GM19023 (cell line): Measurements from ENCODE around the gene AKR1C1.
"Not testable (repeated sequence)": the region's sequence is repeated elsewhere in the genome, so short reads cannot be mapped to it uniquely, and the experiment has no call there.

Experiments
- ATAC-seq: cut with Tn5 transposase; IDR thresholded peaks from one replicate; pipeline ENCODE4 v1.9.1; 2021; ENCODE audit warnings: mild to moderate bottlenecking, moderate library complexity; ENCODE audit not compliant: unreplicated experiment

Gene AKR1C1

DNA sequence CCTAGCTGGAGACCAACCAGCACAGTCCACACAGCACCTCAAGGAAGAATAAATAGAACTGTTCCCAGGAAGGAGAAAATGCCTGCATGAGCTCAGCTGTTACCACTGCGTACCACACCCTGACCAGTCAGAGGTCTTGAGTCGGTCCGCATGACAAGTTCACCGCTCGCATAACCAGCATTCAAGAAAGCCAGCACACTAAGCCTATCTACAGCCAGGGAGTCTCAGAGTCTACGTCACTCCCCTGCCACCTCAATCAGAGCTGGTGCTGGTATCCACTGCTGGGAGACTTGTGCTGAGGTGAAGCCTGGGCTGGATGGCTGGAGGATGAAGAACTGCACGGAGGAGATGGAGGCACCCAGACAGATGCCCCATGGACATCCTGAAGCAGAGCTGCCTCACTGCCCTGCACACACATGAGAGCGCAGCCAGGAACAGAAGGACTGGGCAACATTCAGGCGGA, 19.6 kb downstream of the AKR1C1 start:
- no peak for ATAC-seq

GRCh38 chr10:4983615-4984216, 20.5 kb downstream of the AKR1C1 start:
- ATAC-seq = no peak

DNA sequence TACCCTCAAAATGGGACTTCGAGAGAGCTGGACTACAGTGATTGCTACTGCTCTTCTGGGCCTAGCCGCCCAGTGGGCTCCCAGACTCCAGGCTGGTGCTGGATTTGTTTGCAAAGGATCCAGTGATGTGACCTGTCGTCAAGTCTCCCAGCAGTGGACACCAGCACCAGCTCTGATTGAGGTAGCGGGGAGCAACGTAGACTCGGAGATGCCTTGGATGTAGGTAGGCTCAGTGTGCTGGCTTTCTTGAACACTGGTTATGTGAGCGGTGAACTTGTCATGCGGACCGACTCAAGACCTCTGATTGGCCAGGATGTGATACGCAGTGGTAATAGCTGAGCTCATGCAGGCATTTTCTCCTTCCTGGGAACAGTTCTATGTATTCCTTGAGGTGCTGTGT, 21.0 kb downstream of the AKR1C1 start:
- ATAC-seq = no peak

- no peak for ATAC-seq
Observed at GRCh38 chr10:4984971-4985594, 21.9 kb downstream of the AKR1C1 start.

GRCh38 chr10:4988000-4988641, 24.9 kb downstream of the AKR1C1 start:
- not testable (repeated sequence) for ATAC-seq

DNA sequence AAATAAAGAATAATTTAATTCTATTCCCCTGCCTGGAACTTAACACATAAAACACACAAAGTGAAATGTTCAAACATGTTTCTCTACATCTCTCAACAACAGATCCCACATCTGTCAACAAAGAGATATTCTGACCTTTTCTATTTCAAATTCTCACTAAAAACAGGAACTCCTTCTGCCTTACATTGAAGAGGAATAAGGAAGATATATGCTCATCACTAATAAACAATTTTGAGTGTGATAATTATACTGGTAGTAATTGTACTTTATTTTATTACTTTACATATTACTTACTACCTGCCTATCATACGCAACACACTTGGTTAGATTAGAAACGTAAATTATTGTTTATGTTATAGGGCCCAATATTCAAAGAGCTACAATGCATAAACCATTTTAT, 27.0 kb downstream of the AKR1C1 start:
- ATAC-seq = no peak

GRCh38 chr10:4991463-4991862, 28.2 kb downstream of the AKR1C1 start:
- not testable (repeated sequence) for ATAC-seq

- ATAC-seq = not testable (repeated sequence)
Observed at GRCh38 chr10:4992564-4992963, 29.3 kb downstream of the AKR1C1 start.

DNA sequence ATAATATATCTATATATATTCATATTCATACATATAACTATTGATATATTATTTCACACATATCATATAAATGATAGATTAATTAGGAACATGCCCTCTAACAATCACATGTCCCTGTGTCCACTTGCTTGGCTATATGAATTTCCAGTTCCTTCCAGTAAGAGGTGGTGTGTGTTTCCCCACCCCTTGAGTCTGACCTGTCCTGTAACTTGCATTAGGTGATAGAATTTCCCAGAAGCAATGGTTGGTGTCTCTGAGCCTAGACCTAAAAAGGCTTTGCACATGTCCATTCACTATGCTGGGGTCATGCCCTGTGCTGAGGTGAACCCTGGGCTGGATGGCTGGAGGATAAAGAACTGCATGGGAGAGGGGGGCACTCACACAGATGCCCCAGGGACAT, 31.0 kb downstream of the AKR1C1 start:
- ATAC-seq = not testable (repeated sequence)

DNA sequence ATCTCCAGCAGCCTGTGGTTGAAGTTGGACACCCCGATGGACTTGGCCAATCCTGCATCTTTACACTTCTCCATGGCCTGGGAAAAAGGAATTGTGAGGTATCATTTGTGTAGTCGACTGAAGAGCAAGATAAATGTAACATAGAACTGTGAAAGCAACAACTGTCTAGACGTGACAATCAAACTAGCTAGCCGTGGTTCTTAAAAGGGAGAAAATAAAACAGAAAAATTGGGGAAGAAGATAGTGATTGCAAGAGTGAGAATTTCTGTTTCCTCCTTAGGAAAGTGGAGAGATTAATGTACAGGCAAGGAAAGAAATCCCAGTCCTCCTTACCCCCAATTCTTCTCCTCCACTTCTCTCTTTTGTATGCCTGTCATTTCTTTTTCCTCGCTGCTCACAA, 35.5 kb downstream of the AKR1C1 start:
- ATAC-seq = no peak

DNA sequence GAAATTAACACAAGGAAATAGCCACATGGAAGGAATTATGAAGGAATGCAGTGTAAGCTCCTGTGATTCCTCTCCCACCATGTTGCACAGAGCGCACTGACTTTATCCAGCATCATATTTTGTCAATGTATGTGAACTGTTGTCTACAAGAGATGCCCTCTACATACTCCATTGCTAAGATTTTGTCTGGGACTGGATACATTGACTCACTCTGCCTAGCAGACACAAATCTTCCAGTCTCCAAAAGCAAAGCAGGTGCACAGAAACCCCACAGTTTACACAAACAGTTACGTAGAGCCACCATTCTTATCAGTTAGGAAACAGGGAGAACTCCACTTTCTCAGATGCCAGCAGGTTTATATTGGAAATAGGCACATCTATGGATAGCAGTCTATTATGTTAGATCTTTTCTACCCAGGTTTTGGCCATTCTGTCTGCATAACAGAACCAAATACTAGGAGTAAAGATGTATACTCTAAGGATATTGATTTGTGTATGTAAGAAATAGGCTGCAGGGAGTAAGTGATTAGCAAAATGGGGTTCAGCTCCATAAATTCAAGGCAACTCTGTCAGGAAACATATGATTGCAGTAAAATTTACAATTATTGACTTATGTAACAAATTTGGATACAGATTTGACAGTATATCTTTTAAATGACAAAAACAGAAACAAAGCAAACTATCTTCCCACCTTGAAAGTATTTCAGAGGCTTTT, 39.0 kb downstream of the AKR1C1 start:
- ATAC-seq = no peak

- not testable (repeated sequence) for ATAC-seq
Observed at GRCh38 chr10:5003127-5004029, 40.2 kb downstream of the AKR1C1 start, which contains the start of gene AKR1C2. AKR1C2 (minus strand) TSS chr10:5003857; CDS start chr10:5003835, 22 bp downstream.

GRCh38 chr10:5004030-5004385, 40.8 kb downstream of the AKR1C1 start:
- ATAC-seq = not testable (repeated sequence)

DNA sequence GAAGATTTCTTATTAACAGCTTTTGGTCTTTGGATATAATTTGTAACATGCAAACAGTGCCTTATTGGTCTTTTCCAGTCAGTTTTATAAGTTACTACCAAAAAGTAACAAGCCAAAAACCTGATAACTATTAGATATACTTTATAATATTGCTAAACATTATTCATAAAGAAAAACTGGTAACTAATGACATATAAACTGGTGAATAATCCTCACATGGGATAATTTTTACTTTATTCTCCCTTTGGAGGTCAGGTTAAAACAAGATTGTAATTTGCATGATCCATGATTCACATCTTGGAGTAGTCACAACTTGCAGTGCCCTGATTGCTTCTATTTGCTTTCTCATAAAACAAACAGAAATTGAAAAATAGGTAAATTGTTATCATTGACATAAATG, 41.3 kb downstream of the AKR1C1 start:
- ATAC-seq = not testable (repeated sequence)

- not testable (repeated sequence) for ATAC-seq
Observed at GRCh38 chr10:5008857-5009548, 45.8 kb downstream of the AKR1C1 start.

DNA sequence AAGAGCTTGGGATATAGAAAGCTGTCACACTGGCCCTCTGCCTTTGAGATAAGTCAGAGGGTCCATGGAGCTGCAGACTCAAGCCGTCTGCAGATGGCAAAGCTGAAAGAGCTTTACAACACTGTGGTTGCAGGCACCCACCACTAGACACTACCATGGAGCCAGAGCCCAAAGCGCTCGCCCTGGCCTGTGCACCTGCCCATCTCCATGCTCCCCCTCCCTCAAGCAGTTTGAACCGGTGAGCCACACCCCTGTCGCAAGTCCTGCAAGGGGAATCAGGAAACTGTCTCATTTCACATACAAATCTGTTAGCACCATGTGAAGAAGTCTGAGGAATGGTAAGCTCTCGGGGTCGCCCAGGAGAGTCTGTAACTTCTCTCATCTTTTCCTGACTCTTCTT, 46.8 kb downstream of the AKR1C1 start:
- ATAC-seq = not testable (repeated sequence)

GRCh38 chr10:5011392-5011791, 48.2 kb downstream of the AKR1C1 start:
- ATAC-seq = not testable (repeated sequence)

DNA sequence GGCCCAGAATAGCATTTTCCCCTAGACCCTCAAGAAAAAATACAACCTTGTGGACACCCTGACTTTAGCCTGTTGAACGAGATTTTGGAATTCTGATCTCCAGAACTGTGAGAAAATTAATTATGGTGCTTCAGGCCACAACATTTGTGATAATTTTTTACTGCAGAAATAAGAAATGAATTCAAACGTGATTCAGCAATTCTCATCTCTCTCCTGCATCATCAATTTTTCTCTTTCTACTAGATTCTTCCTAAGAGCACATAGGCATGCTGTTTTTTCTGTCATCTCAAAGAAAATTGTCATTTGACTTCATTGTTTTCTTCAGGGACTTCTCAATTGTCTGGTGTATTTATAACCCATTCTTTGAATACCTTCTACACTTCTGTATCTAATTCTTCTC, 49.4 kb downstream of the AKR1C1 start:
- ATAC-seq = no peak

DNA sequence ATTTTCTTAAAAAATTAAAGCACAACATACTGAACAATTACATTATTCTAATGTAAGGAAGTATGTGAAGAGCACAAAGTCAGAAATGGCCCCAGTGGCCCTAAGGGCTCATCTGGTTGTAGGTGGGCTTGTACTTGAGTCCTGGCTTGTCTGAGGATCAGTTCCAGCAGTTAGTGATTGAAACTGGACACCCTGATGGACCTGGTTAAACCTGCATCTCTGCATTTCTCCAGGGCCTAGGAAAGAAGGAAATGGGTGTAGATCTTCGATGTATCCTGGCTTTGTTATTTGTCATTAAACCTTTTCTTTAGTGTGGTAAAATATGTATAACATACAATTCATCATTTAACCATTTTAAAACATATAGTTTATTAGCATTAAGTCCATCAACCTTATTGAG, 50.2 kb downstream of the AKR1C1 start:
- no peak for ATAC-seq
